Esophagus squamous epithelium (tissue), 5 donors: ENCODE measurements around the gene RAB15. TPM values are rescaled to one million over a fixed set of nuclear protein-coding genes. Genes with fewer than 3 reads are reported as not detected.

Source experiments
- DNase-seq: peaks from one replicate; lab custom pipeline; 2025; lab: John Stamatoyannopoulos, UW
- H3K27ac ChIP-seq, 4 donors: fragments of 200-600 bp; sonication (generic); one replicate each; pipeline ENCODE4 v1.5.1; 2016 to 2019; ENCODE audit warnings: mild to moderate bottlenecking in 1 of 4
- H3K27me3 ChIP-seq, 4 donors: fragments of 200-600 bp; sonication (generic); 1 replicate in 3 of 4; 2 replicates in 1 of 4; pipeline versions ENCODE4 v1.5.1 to v1.6.0; 2017 to 2021; ENCODE audit warnings: antibody characterized with exemption in 1 of 4
- H3K36me3 ChIP-seq, 3 donors: fragments of 200-600 bp; sonication (generic); one replicate each; pipeline ENCODE4 v1.5.1; 2016 to 2019
- H3K4me1 ChIP-seq, 3 donors: fragments of 200-600 bp; sonication (generic); one replicate each; pipeline ENCODE4 v1.5.1; 2017 to 2019
- H3K4me3 ChIP-seq, 4 donors: fragments of 200-600 bp; sonication (generic); 1 replicate in 3 of 4; 2 replicates in 1 of 4; pipeline ENCODE4 v1.5.1; 2016 to 2019; ENCODE audit warnings: mild to moderate bottlenecking in 2 of 4, moderate library complexity in 1 of 4
- H3K9me3 ChIP-seq, 3 donors: fragments of 200-600 bp; sonication (generic); one replicate each; pipeline ENCODE4 v1.5.1; 2016 to 2019
- CTCF ChIP-seq, 6 experiments: fragments of 450-650 bp in 4 of 6; fragments of 200-600 bp in 2 of 6; sonication (generic) in 2 of 6; IDR thresholded peaks; one replicate each; pipeline ENCODE4 v1.5.1; 2016 to 2019; ENCODE audit warnings: antibody characterized with exemption in 6 of 6, mild to moderate bottlenecking in 4 of 6, moderate library complexity in 4 of 6
- POLR2A ChIP-seq, 4 donors: fragments of 450-650 bp; IDR thresholded peaks; one replicate each; pipeline ENCODE4 v1.6.1; 2017; ENCODE audit warnings: antibody characterized with exemption in 4 of 4, mild to moderate bottlenecking in 4 of 4, moderate library complexity in 3 of 4
- whole genome bisulfite sequencing, 2 donors: methylation state at CpG; one replicate each; pipeline ENCODE4 v1.1.5; 2018; 5-methylcytosine and 5-hydroxymethylcytosine counted together
- intact Hi-C: fragments of 100-400 bp; cut with DNase I; formaldehyde crosslinking; loops from one replicate; pipeline ENCODE4 v1.15.0; 2022
- total RNA-seq, 4 donors: library from RNA; depleted of rRNA; stranded (reverse); fragments of >200 nt; gene quantifications; one replicate each; pipeline ENCODE4 v1.1.0, GENCODE V29; 2016
- donor health status: DM: yes; HTN: yes; CAD: no.

Gene RAB15
- total RNA-seq, 4 donors from 2014 or later, result 2.5 to 7.0 (median 5.2) TPM

- Histone ChIP-seq H3K27ac (peak overlapping the region in 1 of 4 donors; percentile 40), H3K4me3 (no peak overlapping the region), H3K9me3 (no peaks in the 10 kb centered on the region), H3K27me3 (no peaks in the 10 kb centered on the region), H3K36me3 (peaks cover 0 to 96% (median 15%) of the 10 kb centered on the region in 3 donors), H3K4me1 (peaks cover 0 to 36% (median 6%) of the 10 kb centered on the region in 3 donors)
- intact Hi-C loops, result no loop called here
- no peak for DNase-seq
- 78 to 81% methylated on average over 7 of the region's 7 CpGs for WGBS, 2 donors
- TF ChIP-seq POLR2A (IDR thresholded peaks at IDR 0.05) (no peak), CTCF (IDR thresholded peaks at IDR 0.05) (no peak)
Observed at GRCh38 chr14:64928239-64929013, 43.7 kb downstream of the RAB15 start.

GRCh38 chr14:64927031-64927430 lies 45.1 kb downstream of the RAB15 start:
- H3K36me3 ChIP-seq, result peaks cover 0 to 82% (median 12%) of the 10 kb centered on the region in 3 donors
- no peaks in the 10 kb centered on the region for H3K27me3 ChIP-seq
- WGBS, 2 donors, result 82 to 90% methylated on average over 3 of the region's 3 CpGs
- TF ChIP-seq CTCF (IDR thresholded peaks at IDR 0.05) (no peak), POLR2A (IDR thresholded peaks at IDR 0.05) (no peak)
- intact Hi-C loops, result no loop called here
- no peaks in the 10 kb centered on the region for H3K9me3 ChIP-seq
- H3K27ac ChIP-seq, result no peak overlapping the region
- no peak for DNase-seq
- peaks cover 0 to 36% (median 6%) of the 10 kb centered on the region in 3 donors for H3K4me1 ChIP-seq
- no peak overlapping the region for H3K4me3 ChIP-seq

GRCh38 chr14:64926398-64926995 lies 45.6 kb downstream of the RAB15 start:
- whole genome bisulfite sequencing, 2 donors, result 78 to 87% methylated on average over 4 of the region's 4 CpGs
- peaks cover 0 to 77% (median 10%) of the 10 kb centered on the region in 3 donors for H3K36me3 ChIP-seq
- no peak overlapping the region for H3K27ac ChIP-seq
- DNase-seq, result no peak
- H3K4me1 ChIP-seq, result peaks cover 0 to 36% (median 6%) of the 10 kb centered on the region in 3 donors
- H3K4me3 ChIP-seq, result no peak overlapping the region
- no peaks in the 10 kb centered on the region for H3K9me3 ChIP-seq
- no peak for TF ChIP-seq CTCF (IDR thresholded peaks at IDR 0.05)
- intact Hi-C loops, result no loop called here
- no peaks in the 10 kb centered on the region for H3K27me3 ChIP-seq

- intact Hi-C loops, result no loop called here
- Histone ChIP-seq H3K4me3 (no peak overlapping the region), H3K36me3 (peaks cover 0 to 42% (median 10%) of the 10 kb centered on the region in 3 donors), H3K4me1 (peaks cover 0 to 18% (median 0%) of the 10 kb centered on the region in 3 donors), H3K9me3 (no peaks in the 10 kb centered on the region), H3K27ac (no peak overlapping the region), H3K27me3 (no peaks in the 10 kb centered on the region)
- 75 to 90% methylated on average over 3 of the region's 3 CpGs for WGBS, 2 donors
- TF ChIP-seq CTCF (IDR thresholded peaks at IDR 0.05) (no peak), POLR2A (IDR thresholded peaks at IDR 0.05) (no peak)
- no peak for DNase-seq
Observed at GRCh38 chr14:64923015-64923414, 49.1 kb downstream of the RAB15 start.

GRCh38 chr14:64920465-64920864 lies 51.7 kb downstream of the RAB15 start:
- 65 to 86% methylated on average over 2 of the region's 2 CpGs for WGBS, 2 donors
- Histone ChIP-seq H3K4me3 (no peak overlapping the region), H3K36me3 (peaks cover 0 to 18% (median 10%) of the 10 kb centered on the region in 3 donors), H3K27me3 (no peaks in the 10 kb centered on the region), H3K4me1 (peaks cover 0 to 39% (median 12%) of the 10 kb centered on the region in 3 donors), H3K9me3 (no peaks in the 10 kb centered on the region), H3K27ac (no peak overlapping the region)
- TF ChIP-seq POLR2A (IDR thresholded peaks at IDR 0.05) (no peak), CTCF (IDR thresholded peaks at IDR 0.05) (no peak)
- no peak for DNase-seq
- intact Hi-C loops, result no loop called here
